Measurements from ENCODE around the gene MYB. TPM values are rescaled to one million over a fixed set of nuclear protein-coding genes. Genes with fewer than 3 reads are reported as not detected.
"Not testable (repeated sequence)": the region's sequence is repeated elsewhere in the genome, so short reads cannot be mapped to it uniquely, and the experiment has no call there.

Gene MYB
- total RNA-seq, 2 donors from 2014 or later = 4.3 to 7.2 TPM

DNA sequence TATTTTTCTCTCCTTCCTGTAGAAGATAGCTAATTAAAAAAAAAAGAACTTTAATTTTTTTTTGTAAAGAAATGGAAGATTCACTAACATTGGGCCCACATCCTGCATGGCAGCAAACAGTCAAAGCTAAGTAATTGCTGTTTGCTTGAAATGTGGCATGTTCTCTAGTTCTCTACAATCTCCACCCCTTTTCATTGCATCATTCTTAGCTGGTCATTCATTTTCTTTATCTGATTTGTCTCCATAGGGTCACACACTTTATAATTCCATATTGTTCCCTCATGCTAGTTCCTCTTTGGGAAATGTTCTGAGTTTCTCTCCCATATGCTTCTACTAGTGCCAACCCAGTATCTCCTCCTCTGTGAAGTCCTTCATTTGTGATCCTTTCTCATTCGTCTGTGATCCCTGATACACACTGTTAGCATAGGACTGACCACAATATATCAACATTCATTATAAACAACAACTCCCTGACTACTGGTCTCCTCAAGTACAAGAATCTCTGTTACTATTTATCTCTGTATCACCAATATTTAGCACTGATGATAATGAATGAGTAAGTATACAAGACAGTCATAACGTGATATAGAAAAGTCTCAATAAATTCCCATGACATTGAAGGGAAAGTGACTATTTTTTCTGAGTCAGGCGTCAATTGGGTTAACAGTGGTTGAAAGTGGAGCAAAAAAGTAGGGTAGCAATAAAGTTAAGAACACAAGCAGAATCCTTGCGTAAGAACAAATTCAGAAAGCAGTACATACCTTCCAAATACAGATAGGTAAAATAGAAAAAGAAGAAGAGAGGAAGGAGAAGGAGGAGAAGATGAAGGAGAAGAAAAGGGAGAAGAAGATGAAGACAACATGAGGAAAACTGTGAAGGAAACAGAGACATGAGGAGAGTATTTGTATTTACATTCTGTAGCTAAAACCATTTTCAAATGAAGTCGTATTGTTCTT, 33.2 kb upstream of the MYB start:
- Histone ChIP-seq H3K27ac (no peak overlapping the region), H3K27me3 (replicated peaks; ENCODE audit: insufficient read depth) (no peaks in the 10 kb centered on the region), H3K9me3 (no peaks in the 10 kb centered on the region), H3K4me3 (no peak overlapping the region), H3K36me3 (no peaks in the 10 kb centered on the region), H3K4me1 (replicated peaks) (no peaks in the 10 kb centered on the region)
- intact Hi-C loops (cut with DNase I) = no loop called here
- TF ChIP-seq CTCF (IDR thresholded peaks at IDR 0.05) (no peak), POLR2AphosphoS5 (IDR thresholded peaks at IDR 0.05) (no peak), POLR2A (IDR thresholded peaks at IDR 0.05) (no peak)
- no peak for DNase-seq (ENCODE audit: low spot score)
- WGBS = 91% methylated on average over 5 of the region's 5 CpGs

DNA sequence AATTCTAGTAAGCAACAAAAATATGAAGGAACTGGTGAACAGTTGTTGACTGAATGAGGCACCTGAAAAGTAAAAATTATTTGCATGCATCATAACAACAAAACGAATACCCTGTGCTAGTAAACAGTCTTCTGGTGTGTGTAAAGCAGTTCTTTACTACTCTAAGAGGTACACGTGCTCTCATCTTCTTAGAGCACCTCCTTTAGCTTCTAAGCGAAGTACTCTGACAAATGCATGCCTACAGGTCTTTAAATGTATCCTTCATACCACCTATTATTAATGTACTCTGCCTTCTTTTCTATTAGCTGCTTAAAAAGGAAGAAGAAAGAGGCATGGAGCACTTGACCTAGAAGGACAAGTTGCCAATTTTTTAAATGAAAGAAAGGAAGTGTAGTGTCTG, 32.2 kb upstream of the MYB start:
- Histone ChIP-seq H3K27ac (no peak overlapping the region), H3K36me3 (no peaks in the 10 kb centered on the region), H3K4me3 (no peak overlapping the region), H3K9me3 (no peaks in the 10 kb centered on the region), H3K27me3 (replicated peaks; ENCODE audit: insufficient read depth) (no peaks in the 10 kb centered on the region), H3K4me1 (replicated peaks) (no peaks in the 10 kb centered on the region)
- TF ChIP-seq CTCF (IDR thresholded peaks at IDR 0.05) (no peak), POLR2A (IDR thresholded peaks at IDR 0.05) (no peak), POLR2AphosphoS5 (IDR thresholded peaks at IDR 0.05) (no peak)
- 81% methylated on average over 3 of the region's 3 CpGs for WGBS
- no peak for DNase-seq (ENCODE audit: low spot score)
- intact Hi-C loops (cut with DNase I) = no loop called here

GRCh38 chr6:135149376-135149775, 31.7 kb upstream of the MYB start:
- WGBS = 71% methylated on average over 6 of the region's 6 CpGs
- DNase-seq (ENCODE audit: low spot score) = no peak

DNA sequence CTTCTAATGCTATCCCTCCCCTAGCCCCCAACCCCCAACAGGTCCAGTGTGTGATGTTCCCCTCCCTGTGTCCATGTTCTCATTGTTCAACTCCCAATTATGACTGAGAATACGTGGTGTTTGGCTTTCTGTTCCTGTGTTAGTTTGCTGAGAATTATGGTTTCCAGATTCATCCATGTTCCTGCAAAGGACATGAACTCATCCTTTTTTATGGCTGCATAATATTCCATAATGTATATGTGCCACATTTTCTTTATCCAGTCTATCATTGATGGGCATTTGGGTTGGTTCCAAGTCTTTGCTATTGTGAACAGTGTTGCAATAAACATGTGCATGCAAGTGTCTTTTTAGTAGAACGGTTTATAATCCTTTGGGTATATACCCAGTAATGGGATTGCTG, 30.6 kb upstream of the MYB start:
- H3K4me1 ChIP-seq (replicated peaks); H3K9me3 ChIP-seq; DNase-seq (ENCODE audit: low spot score); H3K4me3 ChIP-seq; intact Hi-C loops (cut with DNase I); H3K36me3 ChIP-seq; H3K27ac ChIP-seq; H3K27me3 ChIP-seq (replicated peaks; ENCODE audit: insufficient read depth): not testable (repeated sequence)
- 90% methylated on average over 2 of the region's 2 CpGs for WGBS

More at GRCh38 chr6:135149376-135149775, 31.7 kb upstream of the MYB start:
- no peak overlapping the region for H3K4me3 ChIP-seq
- TF ChIP-seq CTCF (IDR thresholded peaks at IDR 0.05) = no peak
- no peak for TF ChIP-seq POLR2A (IDR thresholded peaks at IDR 0.05)
- TF ChIP-seq POLR2AphosphoS5 (IDR thresholded peaks at IDR 0.05) = no peak
- H3K27ac ChIP-seq = no peak overlapping the region
- no peaks in the 10 kb centered on the region for H3K36me3 ChIP-seq
- intact Hi-C loops (cut with DNase I) = no loop called here
- H3K27me3 ChIP-seq (replicated peaks; ENCODE audit: insufficient read depth) = no peaks in the 10 kb centered on the region
- H3K4me1 ChIP-seq (replicated peaks) = no peaks in the 10 kb centered on the region
- H3K9me3 ChIP-seq = no peaks in the 10 kb centered on the region

- 86% methylated on average over 2 of the region's 2 CpGs for WGBS
- H3K27ac ChIP-seq; H3K4me1 ChIP-seq (replicated peaks); H3K27me3 ChIP-seq (replicated peaks; ENCODE audit: insufficient read depth); H3K9me3 ChIP-seq; DNase-seq (ENCODE audit: low spot score); intact Hi-C loops (cut with DNase I); H3K36me3 ChIP-seq; H3K4me3 ChIP-seq: not testable (repeated sequence)
Measured at GRCh38 chr6:135154125-135154524, 27.0 kb upstream of the MYB start.

DNA sequence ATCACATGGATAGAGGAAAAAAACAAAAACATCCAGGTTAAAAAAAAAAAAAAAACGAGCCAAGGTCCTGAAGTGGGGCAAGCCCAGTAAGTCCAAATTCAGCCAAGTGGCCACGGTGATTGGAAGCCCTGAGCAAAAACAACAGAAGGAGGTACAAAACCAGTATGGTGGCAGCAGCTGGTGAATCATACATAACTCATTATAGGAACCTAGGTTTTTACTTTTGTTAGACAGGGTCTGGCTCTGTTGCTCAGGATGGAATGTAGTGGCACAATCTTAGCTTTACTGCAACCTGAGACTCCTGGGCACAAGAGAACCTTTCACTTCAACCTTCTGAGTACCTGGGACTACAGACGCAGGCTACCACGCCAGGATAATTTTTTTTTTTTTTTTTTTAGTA, 22.7 kb upstream of the MYB start:
- no peaks in the 10 kb centered on the region for H3K36me3 ChIP-seq
- no peak overlapping the region for H3K27ac ChIP-seq
- intact Hi-C loops (cut with DNase I) = no loop called here
- no peak overlapping the region for H3K4me3 ChIP-seq
- no peaks in the 10 kb centered on the region for H3K27me3 ChIP-seq (replicated peaks; ENCODE audit: insufficient read depth)
- H3K4me1 ChIP-seq (replicated peaks) = no peaks in the 10 kb centered on the region
- DNase-seq (ENCODE audit: low spot score) = no peak
- 81% methylated on average over 4 of the region's 4 CpGs for WGBS
- TF ChIP-seq POLR2A (IDR thresholded peaks at IDR 0.05) (no peak), CTCF (IDR thresholded peaks at IDR 0.05) (no peak), POLR2AphosphoS5 (IDR thresholded peaks at IDR 0.05) (no peak)
- no peaks in the 10 kb centered on the region for H3K9me3 ChIP-seq

Measured in prostate gland (tissue), 2 donors.